Transverse colon (tissue), 4 donors: ENCODE data around the gene CPNE7. TPM values are rescaled to one million over a fixed set of nuclear protein-coding genes. Genes with fewer than 3 reads are reported as not detected.
A peak's percentile ranks its signal among the peaks of the same experiment; 100 is the strongest.
"Not testable (repeated sequence)": the region's sequence is repeated elsewhere in the genome, so short reads cannot be mapped to it uniquely, and the experiment has no call there.

Source experiments
- DNase-seq: peaks from one replicate; pipeline ENCODE4 v3.0.0-alpha.2; 2019
- H3K27ac ChIP-seq, 4 donors: fragments of 200-600 bp; sonication (generic); 2 replicates each; pipeline ENCODE4 v1.5.1; 2016 to 2018; ENCODE audit warnings: inconsistent platforms in 4 of 4
- H3K27me3 ChIP-seq: fragments of 200-600 bp; sonication (generic); 2 replicates; pipeline ENCODE4 v1.5.1; 2017; ENCODE audit warnings: inconsistent platforms
- H3K36me3 ChIP-seq, 4 donors: fragments of 200-600 bp; sonication (generic); 2 replicates each; pipeline ENCODE4 v1.5.1; 2017 to 2019; ENCODE audit warnings: inconsistent platforms in 4 of 4
- H3K4me1 ChIP-seq, 4 donors: fragments of 200-600 bp; sonication (generic); 2 replicates each; pipeline ENCODE4 v1.5.1; 2017 to 2020; ENCODE audit warnings: inconsistent platforms in 4 of 4
- H3K4me3 ChIP-seq, 4 donors: fragments of 200-600 bp; sonication (generic); 1 replicate in 1 of 4; 2 replicates in 3 of 4; pipeline versions ENCODE4 v1.5.1 to v1.6.1; 2017 to 2019; ENCODE audit warnings: inconsistent platforms in 4 of 4
- H3K9me3 ChIP-seq, 2 donors: fragments of 200-600 bp; sonication (generic); 2 replicates each; pipeline ENCODE4 v1.5.1; 2017 to 2019; ENCODE audit warnings: inconsistent platforms in 2 of 2
- EP300 ChIP-seq: sonication (generic); formaldehyde crosslinking; IDR thresholded peaks from one replicate; pipeline ENCODE4 v1.6.1; 2017; ENCODE audit warnings: antibody characterized with exemption, low read depth
- POLR2A ChIP-seq: fragments of 450-650 bp; IDR thresholded peaks from one replicate; pipeline ENCODE4 v1.6.1; 2016; ENCODE audit warnings: antibody characterized with exemption, mild to moderate bottlenecking, moderate library complexity
- POLR2AphosphoS5 ChIP-seq, 3 donors: sonication (generic); formaldehyde crosslinking; IDR thresholded peaks; one replicate each; pipeline ENCODE4 v1.6.1; 2016; ENCODE audit warnings: antibody characterized with exemption in 3 of 3
- WGBS, 2 donors: methylation state at CpG; one replicate each; pipeline ENCODE4 v1.1.5; 2018; ENCODE audit warnings: low coverage in 1 of 2; 5-methylcytosine and 5-hydroxymethylcytosine counted together
- in situ Hi-C, 4 donors: fragments of 200-750 bp; cut with MboI; loops; one replicate each; pipeline versions ENCODE4 v1.15.0 to v1.15.1; 2017; ENCODE audit warnings: low sequenced_read_pairs in 3 of 4, low pct_ligation_motif_present in 1 of 4, low pct_unique_long_range_greater_than_20kb in 1 of 4
- intact Hi-C: fragments of 100-400 bp; cut with DNase I; formaldehyde crosslinking; loops from one replicate; pipeline ENCODE4 v1.15.1; 2023; ENCODE audit warnings: low total_unique reads
- total RNA-seq, 4 donors: library from RNA; depleted of rRNA; stranded (reverse); fragments of >200 nt; gene quantifications; one replicate each; pipeline ENCODE4 v1.1.0, GENCODE V29; 2016
- TF ChIP-seq, protein P1 (sequence below), 5 experiments: fragments of 200-600 bp in 3 of 5; fragments of 450-650 bp in 2 of 5; sonication (generic) in 3 of 5; IDR thresholded peaks; 1 replicate in 2 of 5; 2 replicates in 3 of 5; pipeline ENCODE4 v1.5.1; 2016 to 2017; ENCODE audit warnings: antibody characterized with exemption in 5 of 5, inconsistent platforms in 3 of 5, mild to moderate bottlenecking in 2 of 5, moderate library complexity in 1 of 5

The CPNE7 gene
- total RNA-seq, 4 donors from 2014 or later = 0.41 to 5.0 (median 0.79) TPM; not detected in 1

DNA sequence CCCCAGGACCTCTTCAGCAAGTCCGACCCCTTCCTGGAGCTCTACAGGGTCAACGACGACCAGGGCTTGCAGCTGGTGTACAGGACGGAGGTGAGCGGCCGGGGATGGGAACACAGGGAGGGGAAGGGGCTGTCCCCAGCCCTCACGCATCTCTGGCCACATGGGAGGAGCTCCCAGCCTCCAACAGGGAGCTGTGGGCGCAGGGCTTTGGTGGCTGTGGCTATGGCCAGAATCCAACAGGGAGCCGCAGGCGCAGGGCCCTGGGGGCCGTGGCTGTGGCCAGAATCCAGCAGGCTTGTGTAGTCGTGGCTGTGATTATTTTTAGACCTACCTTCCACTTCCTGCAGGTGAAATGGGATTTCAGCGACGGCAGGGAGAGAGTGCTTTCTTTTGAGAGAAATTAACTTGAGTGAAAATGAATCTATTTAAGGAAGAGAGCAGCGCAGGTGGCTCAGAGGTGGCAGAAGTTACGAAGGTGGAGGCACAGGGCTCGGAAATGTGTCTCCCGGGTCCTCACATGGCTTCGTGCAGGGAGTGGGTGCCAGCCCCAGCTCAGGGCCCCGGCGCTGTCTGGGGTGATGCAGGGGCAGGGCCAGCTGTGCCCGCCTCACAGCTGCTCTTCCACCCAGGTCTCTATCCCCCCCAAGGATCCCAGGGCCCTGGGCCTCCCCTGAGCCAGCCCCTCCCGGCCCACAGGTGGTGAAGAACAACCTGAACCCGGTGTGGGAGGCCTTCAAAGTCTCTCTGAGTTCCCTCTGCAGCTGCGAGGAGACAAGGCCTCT is 9.4 kb downstream of the CPNE7 start:
- no peaks in the 10 kb centered on the region for H3K27me3 ChIP-seq
- 51 to 71% methylated on average over 12 to 23 of the region's 25 CpGs for WGBS, 2 donors
- H3K4me1 ChIP-seq = peaks cover 0 to 13% (median 8%) of the 10 kb centered on the region in 4 donors
- no peak overlapping the region for H3K27ac ChIP-seq
- in situ Hi-C loops (no loop called here), intact Hi-C loops (no loop called here)
- H3K4me3 ChIP-seq = no peak overlapping the region
- H3K36me3 ChIP-seq = no peaks in the 10 kb centered on the region
- TF ChIP-seq, protein P1, sequence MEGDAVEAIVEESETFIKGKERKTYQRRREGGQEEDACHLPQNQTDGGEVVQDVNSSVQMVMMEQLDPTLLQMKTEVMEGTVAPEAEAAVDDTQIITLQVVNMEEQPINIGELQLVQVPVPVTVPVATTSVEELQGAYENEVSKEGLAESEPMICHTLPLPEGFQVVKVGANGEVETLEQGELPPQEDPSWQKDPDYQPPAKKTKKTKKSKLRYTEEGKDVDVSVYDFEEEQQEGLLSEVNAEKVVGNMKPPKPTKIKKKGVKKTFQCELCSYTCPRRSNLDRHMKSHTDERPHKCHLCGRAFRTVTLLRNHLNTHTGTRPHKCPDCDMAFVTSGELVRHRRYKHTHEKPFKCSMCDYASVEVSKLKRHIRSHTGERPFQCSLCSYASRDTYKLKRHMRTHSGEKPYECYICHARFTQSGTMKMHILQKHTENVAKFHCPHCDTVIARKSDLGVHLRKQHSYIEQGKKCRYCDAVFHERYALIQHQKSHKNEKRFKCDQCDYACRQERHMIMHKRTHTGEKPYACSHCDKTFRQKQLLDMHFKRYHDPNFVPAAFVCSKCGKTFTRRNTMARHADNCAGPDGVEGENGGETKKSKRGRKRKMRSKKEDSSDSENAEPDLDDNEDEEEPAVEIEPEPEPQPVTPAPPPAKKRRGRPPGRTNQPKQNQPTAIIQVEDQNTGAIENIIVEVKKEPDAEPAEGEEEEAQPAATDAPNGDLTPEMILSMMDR (IDR thresholded peaks at IDR 0.05) = no peak
- TF ChIP-seq POLR2A (no peak), EP300 (no peak), POLR2AphosphoS5 (IDR thresholded peaks at IDR 0.05) (no peak)
- H3K9me3 ChIP-seq = no peaks in the 10 kb centered on the region
- DNase-seq = no peak

- DNase-seq = no peak
- no peaks in the 10 kb centered on the region for H3K36me3 ChIP-seq
- no peak overlapping the region for H3K27ac ChIP-seq
- 81% methylated on average over 7 of the region's 7 CpGs; no CpG with 5 or more reads in 1 of the 2 donors for WGBS, 2 donors
- intact Hi-C loops = no loop called here
- peaks cover 0 to 13% (median 8%) of the 10 kb centered on the region in 4 donors for H3K4me1 ChIP-seq
- no peaks in the 10 kb centered on the region for H3K27me3 ChIP-seq
- in situ Hi-C loops = no loop called here
- TF ChIP-seq POLR2AphosphoS5 (IDR thresholded peaks at IDR 0.05) (no peak), POLR2A (no peak), EP300 (no peak)
- TF ChIP-seq, protein P1 (IDR thresholded peaks at IDR 0.05) = no peak
- no peak overlapping the region for H3K4me3 ChIP-seq
- no peaks in the 10 kb centered on the region for H3K9me3 ChIP-seq
These were observed 10.7 kb downstream of the CPNE7 start for GRCh38 chr16:89586218-89586617.

GRCh38 chr16:89586853-89587252 is 11.3 kb downstream of the CPNE7 start:
- no peak overlapping the region for H3K4me3 ChIP-seq
- intact Hi-C loops = no loop called here
- no peaks in the 10 kb centered on the region for H3K27me3 ChIP-seq
- no peaks in the 10 kb centered on the region for H3K9me3 ChIP-seq
- WGBS, 2 donors = 83% methylated on average over 10 of the region's 25 CpGs; no CpG with 5 or more reads in 1 of the 2 donors
- no peak overlapping the region for H3K27ac ChIP-seq
- TF ChIP-seq, protein P1 (IDR thresholded peaks at IDR 0.05) = no peak
- TF ChIP-seq POLR2AphosphoS5 (IDR thresholded peaks at IDR 0.05) (no peak), POLR2A (no peak), EP300 (no peak)
- in situ Hi-C loops = no loop called here
- peaks cover 0 to 10% (median 6%) of the 10 kb centered on the region in 4 donors for H3K4me1 ChIP-seq
- DNase-seq = peak; percentile 54
- H3K36me3 ChIP-seq = no peaks in the 10 kb centered on the region

DNA sequence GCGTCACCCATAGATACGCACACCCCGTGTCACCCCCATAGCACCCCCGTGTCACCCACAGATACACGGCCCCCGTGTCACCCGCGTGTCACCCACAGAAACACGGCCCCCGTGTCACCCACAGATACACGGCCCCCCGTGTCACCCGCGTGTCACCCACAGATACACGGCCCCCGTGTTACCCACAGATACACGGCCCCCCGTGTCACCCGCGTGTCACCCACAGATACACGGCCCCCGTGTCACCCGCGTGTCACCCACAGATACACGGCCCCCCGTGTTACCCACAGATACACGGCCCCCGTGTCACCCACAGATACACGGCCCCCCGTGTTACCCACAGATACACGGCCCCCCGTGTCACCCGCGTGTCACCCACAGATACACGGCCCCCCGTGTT is 12.1 kb downstream of the CPNE7 start:
- H3K9me3 ChIP-seq, DNase-seq, in situ Hi-C loops, H3K27me3 ChIP-seq, intact Hi-C loops, H3K4me1 ChIP-seq, H3K27ac ChIP-seq, H3K4me3 ChIP-seq, H3K36me3 ChIP-seq: not testable (repeated sequence)
- WGBS, 2 donors = 96% methylated on average over 14 of the region's 36 CpGs; no CpG with 5 or more reads in 1 of the 2 donors
